Uterus (tissue), 4 donors: Measurements from ENCODE around the gene AP1AR. TPM values are rescaled to one million over a fixed set of nuclear protein-coding genes. Genes with fewer than 3 reads are reported as not detected.
A peak's percentile ranks its signal among the peaks of the same experiment; 100 is the strongest.
"Not testable (repeated sequence)": the region's sequence is repeated elsewhere in the genome, so short reads cannot be mapped to it uniquely, and the experiment has no call there.

Experiments
- DNase-seq, 2 donors: peaks; one replicate each; pipeline ENCODE4 v3.0.0-alpha.2; 2019 to 2020
- H3K27ac ChIP-seq, 2 donors: fragments of 200-600 bp; sonication (generic); 1 replicate in 1 of 2; 2 replicates in 1 of 2; pipeline ENCODE4 v1.5.1; 2016 to 2018
- H3K27me3 ChIP-seq, 2 donors: fragments of 200-600 bp; sonication (generic); one replicate each; pipeline ENCODE4 v1.5.1; 2018 to 2019; ENCODE audit warnings: control low read depth in 1 of 2
- H3K36me3 ChIP-seq, 2 donors: fragments of 200-600 bp; sonication (generic); one replicate each; pipeline ENCODE4 v1.5.1; 2019; ENCODE audit warnings: control low read depth in 1 of 2
- H3K4me1 ChIP-seq, 2 donors: fragments of 200-600 bp; sonication (generic); one replicate each; pipeline ENCODE4 v1.5.1; 2018 to 2019; ENCODE audit warnings: control low read depth in 1 of 2
- H3K4me3 ChIP-seq, 2 donors: fragments of 200-600 bp; sonication (generic); 1 replicate in 1 of 2; 2 replicates in 1 of 2; pipeline ENCODE4 v1.5.1; 2018 to 2019; ENCODE audit warnings: mild to moderate bottlenecking in 1 of 2
- H3K9me3 ChIP-seq, 2 donors: fragments of 200-600 bp; sonication (generic); one replicate each; pipeline ENCODE4 v1.5.1; 2019; ENCODE audit warnings: control low read depth in 1 of 2
- POLR2A ChIP-seq, 2 donors: fragments of 450-650 bp; IDR thresholded peaks; one replicate each; pipeline ENCODE4 v1.6.1; 2016; ENCODE audit warnings: antibody characterized with exemption in 2 of 2, mild to moderate bottlenecking in 1 of 2, moderate library complexity in 1 of 2
- intact Hi-C: fragments of 100-400 bp; cut with DNase I; formaldehyde crosslinking; loops from one replicate; pipeline ENCODE4 v1.15.1; 2023; ENCODE audit warnings: low total_unique reads
- total RNA-seq, 4 donors: library from RNA; depleted of rRNA in 3 of 4; stranded (reverse); fragments of >200 nt in 3 of 4; gene quantifications; one replicate each; pipeline versions ENCODE4 v1.1.0 to v1.2.4, GENCODE V29; 2014 to 2023
- TF ChIP-seq, protein P1 (sequence below), 4 experiments: fragments of 200-600 bp in 2 of 4; fragments of 450-650 bp in 2 of 4; sonication (generic) in 2 of 4; IDR thresholded peaks; one replicate each; pipeline ENCODE4 v1.5.1; 2016 to 2019; ENCODE audit warnings: antibody characterized with exemption in 4 of 4, mild to moderate bottlenecking in 2 of 4, moderate library complexity in 1 of 4
- donor health status: DM: yes; HTN: yes; CAD: no.

AP1AR gene
- total RNA-seq, 4 donors from 2014 or later, result 2.3 to 37.7 (median 17.6) TPM

DNA sequence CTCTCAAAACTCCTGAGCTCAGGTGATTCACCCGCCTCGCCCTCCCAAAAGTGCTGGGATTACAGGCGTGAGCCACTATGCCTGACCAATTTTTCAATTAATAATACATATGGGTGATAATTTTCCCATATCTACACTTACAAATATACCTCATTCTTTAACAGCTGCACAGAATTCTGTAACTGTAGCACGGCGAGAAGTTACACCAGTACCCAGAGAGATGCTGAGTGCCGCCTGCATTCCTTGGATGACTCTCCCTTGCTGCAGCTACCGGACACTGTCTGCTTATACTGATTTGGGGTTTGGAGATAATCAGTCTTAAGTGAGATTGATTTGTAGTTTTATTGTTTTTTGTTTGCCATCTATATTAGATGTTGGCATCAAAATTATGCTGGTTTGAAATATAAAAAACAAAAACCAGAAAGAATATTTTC lies 48.3 kb downstream of the AP1AR start:
- no peak overlapping the region for H3K4me3 ChIP-seq
- intact Hi-C loops, result no loop called here
- no peaks in the 10 kb centered on the region for H3K4me1 ChIP-seq
- no peak overlapping the region for H3K27ac ChIP-seq
- H3K27me3 ChIP-seq, result no peaks in the 10 kb centered on the region
- TF ChIP-seq, protein P1, sequence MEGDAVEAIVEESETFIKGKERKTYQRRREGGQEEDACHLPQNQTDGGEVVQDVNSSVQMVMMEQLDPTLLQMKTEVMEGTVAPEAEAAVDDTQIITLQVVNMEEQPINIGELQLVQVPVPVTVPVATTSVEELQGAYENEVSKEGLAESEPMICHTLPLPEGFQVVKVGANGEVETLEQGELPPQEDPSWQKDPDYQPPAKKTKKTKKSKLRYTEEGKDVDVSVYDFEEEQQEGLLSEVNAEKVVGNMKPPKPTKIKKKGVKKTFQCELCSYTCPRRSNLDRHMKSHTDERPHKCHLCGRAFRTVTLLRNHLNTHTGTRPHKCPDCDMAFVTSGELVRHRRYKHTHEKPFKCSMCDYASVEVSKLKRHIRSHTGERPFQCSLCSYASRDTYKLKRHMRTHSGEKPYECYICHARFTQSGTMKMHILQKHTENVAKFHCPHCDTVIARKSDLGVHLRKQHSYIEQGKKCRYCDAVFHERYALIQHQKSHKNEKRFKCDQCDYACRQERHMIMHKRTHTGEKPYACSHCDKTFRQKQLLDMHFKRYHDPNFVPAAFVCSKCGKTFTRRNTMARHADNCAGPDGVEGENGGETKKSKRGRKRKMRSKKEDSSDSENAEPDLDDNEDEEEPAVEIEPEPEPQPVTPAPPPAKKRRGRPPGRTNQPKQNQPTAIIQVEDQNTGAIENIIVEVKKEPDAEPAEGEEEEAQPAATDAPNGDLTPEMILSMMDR (IDR thresholded peaks at IDR 0.05), result no peak
- TF ChIP-seq POLR2A (IDR thresholded peaks at IDR 0.05), result no peak
- no peaks in the 10 kb centered on the region for H3K36me3 ChIP-seq
- H3K9me3 ChIP-seq, result no peaks in the 10 kb centered on the region
- DNase-seq, result no peak

DNA sequence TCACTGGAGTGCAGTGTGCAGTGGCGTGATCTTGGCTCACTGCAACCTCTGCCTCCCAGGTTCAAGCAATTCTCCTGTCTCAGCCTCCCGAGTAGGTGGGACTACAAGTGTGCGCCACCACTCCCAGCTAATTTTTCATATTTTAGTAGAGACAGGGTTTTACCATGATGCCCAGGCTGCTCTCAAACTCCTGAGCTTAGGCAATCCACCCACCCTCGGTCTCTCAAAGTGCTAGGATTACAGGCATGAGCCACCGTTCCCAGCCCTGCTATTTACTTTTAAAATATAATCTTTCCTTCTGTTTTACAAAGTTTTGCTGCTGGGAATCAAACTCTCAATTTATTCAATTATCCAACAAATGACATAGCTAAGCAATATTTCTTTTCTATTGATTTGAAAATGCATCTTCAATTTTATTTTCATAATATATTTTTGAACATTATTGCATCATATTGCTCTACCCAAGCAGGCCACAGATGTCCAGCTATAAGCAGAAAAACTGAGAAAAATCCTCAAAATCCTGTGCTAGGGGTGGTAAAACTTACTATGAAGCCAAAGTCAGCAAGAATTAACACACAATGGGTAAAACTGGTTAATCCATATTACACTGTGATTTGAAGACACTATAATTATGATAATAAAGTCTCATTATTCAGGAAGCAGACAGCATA lies 48.9 kb downstream of the AP1AR start:
- no peak for DNase-seq
- no peak overlapping the region for H3K27ac ChIP-seq
- intact Hi-C loops, result no loop called here

DNA sequence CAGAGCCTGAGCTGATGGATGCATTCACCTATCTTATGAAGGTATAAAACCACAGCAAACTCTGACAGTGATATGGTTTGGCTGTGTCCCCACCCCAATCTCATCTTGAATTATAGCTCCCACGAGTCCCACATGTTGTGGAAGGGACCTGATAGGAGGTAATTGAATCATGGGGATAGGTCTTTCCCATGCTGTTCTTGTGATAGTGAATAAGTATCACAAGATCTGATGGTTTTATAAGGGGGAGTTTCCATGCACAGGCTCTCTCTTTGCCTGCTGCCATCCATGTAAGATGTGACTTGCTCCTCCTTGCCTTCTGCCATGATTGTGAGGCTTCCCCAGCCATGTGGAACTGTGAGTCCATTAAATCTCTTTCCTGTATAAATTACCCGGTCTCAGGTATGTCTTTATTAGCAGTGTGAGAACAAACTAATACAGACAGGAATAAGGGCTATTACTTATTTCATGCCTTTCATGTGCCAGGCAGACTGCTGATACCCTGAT lies 50.4 kb downstream of the AP1AR start:
- H3K4me3 ChIP-seq, H3K9me3 ChIP-seq, H3K4me1 ChIP-seq, DNase-seq, H3K36me3 ChIP-seq, intact Hi-C loops, H3K27me3 ChIP-seq, H3K27ac ChIP-seq: not testable (repeated sequence)

More for the DNA sequence above, 48.9 kb downstream of the AP1AR start:
- Histone ChIP-seq H3K4me1 (no peaks in the 10 kb centered on the region), H3K27me3 (no peaks in the 10 kb centered on the region), H3K4me3 (no peak overlapping the region), H3K36me3 (no peaks in the 10 kb centered on the region), H3K9me3 (no peaks in the 10 kb centered on the region)
- TF ChIP-seq POLR2A (IDR thresholded peaks at IDR 0.05), result no peak
- TF ChIP-seq, protein P1 (IDR thresholded peaks at IDR 0.05), result no peak

DNA sequence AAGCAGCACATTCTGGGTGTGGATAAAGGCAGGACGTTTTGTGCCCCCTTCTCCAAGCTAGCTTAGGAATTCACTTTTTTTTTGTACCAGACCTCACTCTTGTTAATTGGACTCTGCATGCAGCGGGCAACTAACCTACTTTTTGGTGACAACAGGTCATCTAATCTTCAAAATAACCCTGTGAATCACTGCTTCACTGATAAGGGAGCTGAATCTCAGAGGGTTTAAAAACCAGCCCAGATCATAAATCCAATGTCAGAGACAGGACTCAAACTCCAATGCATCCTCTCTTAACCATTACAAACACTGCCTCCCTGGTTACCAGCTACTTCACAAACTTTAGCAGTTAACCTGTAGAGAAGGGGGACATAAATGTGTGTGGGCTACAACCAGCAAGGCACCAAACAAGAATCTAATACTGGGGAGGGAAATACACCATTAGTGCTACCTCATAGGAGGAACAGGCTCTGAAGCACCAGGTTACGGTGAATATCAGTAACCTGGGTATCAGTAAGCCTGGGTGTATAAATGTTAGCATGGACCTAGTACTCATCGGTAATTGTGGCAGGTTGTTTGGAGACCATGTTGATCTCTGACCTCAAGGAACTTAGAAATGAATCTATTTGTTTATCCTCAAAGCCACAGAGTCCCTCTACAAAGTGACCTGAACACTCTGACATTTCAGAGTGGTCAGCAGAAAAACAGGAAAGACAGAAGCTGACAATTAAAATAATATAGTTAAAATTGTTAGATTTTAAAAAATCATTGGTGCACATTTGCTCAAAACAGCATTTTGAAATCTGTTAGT lies 51.5 kb downstream of the AP1AR start:
- DNase-seq, result no peak
- intact Hi-C loops, result no loop called here
- H3K4me1 ChIP-seq, result no peaks in the 10 kb centered on the region
- no peak overlapping the region for H3K4me3 ChIP-seq
- no peaks in the 10 kb centered on the region for H3K27me3 ChIP-seq
- no peaks in the 10 kb centered on the region for H3K9me3 ChIP-seq
- no peaks in the 10 kb centered on the region for H3K36me3 ChIP-seq
- TF ChIP-seq, protein P1 (IDR thresholded peaks at IDR 0.05), result no peak
- no peak for TF ChIP-seq POLR2A (IDR thresholded peaks at IDR 0.05)
- no peak overlapping the region for H3K27ac ChIP-seq

DNA sequence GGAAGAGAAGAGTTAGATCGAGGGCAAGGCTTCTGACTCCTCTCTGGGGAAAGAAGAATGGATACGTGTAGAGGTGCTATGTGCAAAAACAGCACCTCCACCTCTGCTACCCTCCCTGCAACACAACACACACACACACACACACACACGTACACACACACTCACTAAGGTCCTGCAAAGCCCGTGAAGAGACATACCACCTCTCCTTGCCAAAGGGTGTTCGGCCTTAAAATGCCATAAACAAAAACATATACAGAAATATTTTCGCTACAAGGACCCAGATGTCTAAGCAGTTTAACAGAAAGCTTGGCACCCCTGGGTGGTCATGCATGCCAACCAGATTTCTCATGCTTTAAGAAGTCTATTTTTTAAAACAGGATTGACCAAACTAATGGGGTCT lies 52.6 kb downstream of the AP1AR start:
- Histone ChIP-seq H3K27ac (peak overlapping the region; percentile 51 to 82), H3K27me3 (no peaks in the 10 kb centered on the region), H3K4me3 (peak overlapping the region; percentile 71 to 80), H3K9me3 (no peaks in the 10 kb centered on the region), H3K36me3 (no peaks in the 10 kb centered on the region), H3K4me1 (no peaks in the 10 kb centered on the region)
- intact Hi-C loops, result no loop called here
- no peak for TF ChIP-seq POLR2A (IDR thresholded peaks at IDR 0.05)
- DNase-seq, result no peak
